GM23338 (cell line): ENCODE data around the gene ZBTB39. TPM values are rescaled to one million over a fixed set of nuclear protein-coding genes. Genes with fewer than 3 reads are reported as not detected.

Experiments used
- ATAC-seq: fragments of 200-7000 bp; cut with Tn5 transposase; 3 replicates; pipeline ENCODE4 v1.9.1; 2020
- DNase-seq: peaks from one replicate; pipeline ENCODE4 v3.0.0-alpha.2; 2015; ENCODE audit warnings: low spot score
- H2AFZ ChIP-seq: fragments of 200-600 bp; sonication (generic); 2 replicates; pipeline ENCODE4 v1.8.0; 2016; ENCODE audit warnings: antibody characterized with exemption, mild to moderate bottlenecking, moderate library complexity
- H3F3A ChIP-seq: fragments of 200-600 bp; sonication (generic); replicated peaks from 2 replicates; pipeline ENCODE4 v1.8.0; 2017; ENCODE audit warnings: antibody characterized with exemption, mixed run types, low read depth
- H3K27ac ChIP-seq: fragments of 200-600 bp; sonication (generic); 2 replicates; pipeline ENCODE4 v1.6.1; 2016; ENCODE audit warnings: low read depth
- H3K27me3 ChIP-seq: fragments of 200-600 bp; sonication (generic); 2 replicates; pipeline ENCODE4 v1.8.0; 2016; ENCODE audit warnings: mild to moderate bottlenecking, mixed run types, moderate library complexity; ENCODE audit not compliant: insufficient read depth
- H3K36me3 ChIP-seq: fragments of 200-600 bp; sonication (generic); 2 replicates; pipeline ENCODE4 v1.8.0; 2016; ENCODE audit warnings: mild to moderate bottlenecking; ENCODE audit not compliant: insufficient read depth
- H3K4me1 ChIP-seq: fragments of 200-600 bp; sonication (generic); 2 replicates; pipeline ENCODE4 v1.8.0; 2016; ENCODE audit warnings: mild to moderate bottlenecking, moderate library complexity; ENCODE audit not compliant: insufficient read depth
- H3K4me2 ChIP-seq: fragments of 200-600 bp; sonication (generic); 2 replicates; pipeline ENCODE4 v1.7.1; 2017; ENCODE audit warnings: mixed run types
- H3K4me3 ChIP-seq: fragments of 200-600 bp; sonication (generic); 2 replicates; pipeline ENCODE4 v1.6.1; 2016; ENCODE audit warnings: mixed run types
- H3K79me2 ChIP-seq: fragments of 200-600 bp; sonication (generic); replicated peaks from 2 replicates; pipeline ENCODE4 v1.8.0; 2017; ENCODE audit warnings: mild to moderate bottlenecking; ENCODE audit not compliant: insufficient read depth
- H3K9me2 ChIP-seq: fragments of 200-600 bp; sonication (generic); 2 replicates; pipeline ENCODE4 v1.8.0; 2017; ENCODE audit not compliant: insufficient read depth
- H4K20me1 ChIP-seq: fragments of 200-600 bp; sonication (generic); replicated peaks from 2 replicates; pipeline ENCODE4 v1.8.0; 2017; ENCODE audit warnings: mild to moderate bottlenecking; ENCODE audit not compliant: insufficient read depth
- H3K27ac Mint-ChIP-seq: 2 replicates; pipeline ENCODE4 v1.8.0; 2020; ENCODE audit warnings: inconsistent platforms, mild to moderate bottlenecking, moderate library complexity, mixed read lengths
- H3K27me3 Mint-ChIP-seq: 3 replicates; pipeline ENCODE4 v1.8.0; 2022; ENCODE audit warnings: low read depth, mild to moderate bottlenecking, moderate library complexity, mixed read lengths, inconsistent platforms; ENCODE audit not compliant: insufficient read depth, poor library complexity
- H3K36me3 Mint-ChIP-seq: 3 replicates; pipeline ENCODE4 v1.8.0; 2021; ENCODE audit warnings: low read depth, mild to moderate bottlenecking, inconsistent platforms, moderate library complexity, mixed read lengths
- H3K4me1 Mint-ChIP-seq: 3 replicates; pipeline ENCODE4 v1.8.0; 2020; ENCODE audit warnings: mild to moderate bottlenecking, inconsistent platforms, mixed read lengths
- H3K4me3 Mint-ChIP-seq: 3 replicates; pipeline ENCODE4 v1.8.0; 2021; ENCODE audit warnings: moderate library complexity, mild to moderate bottlenecking, inconsistent platforms, mixed read lengths
- H3K9me3 Mint-ChIP-seq: 3 replicates; pipeline ENCODE4 v1.8.0; 2020; ENCODE audit warnings: moderate library complexity, mild to moderate bottlenecking, inconsistent platforms, mixed read lengths
- CREB1 ChIP-seq: fragments of 250-450 bp; sonication (Bioruptor Pico); IDR thresholded peaks from 2 replicates; pipeline ENCODE4 v1.5.0; 2020; ENCODE audit warnings: low read depth, mild to moderate bottlenecking, moderate library complexity
- CTCF ChIP-seq, 2 experiments: fragments of 200-600 bp in 1 of 2; sonication (generic) in 1 of 2; conservative IDR thresholded peaks; 2 replicates each; pipeline versions ENCODE4 v1.5.1 to v1.6.1; 2016 to 2017; ENCODE audit warnings: antibody characterized with exemption in 2 of 2, low read depth in 2 of 2, mild to moderate bottlenecking in 2 of 2, moderate library complexity in 1 of 2
- ETS1 ChIP-seq: IDR thresholded peaks from 2 replicates; pipeline ENCODE4 v1.6.1; 2016; ENCODE audit warnings: antibody characterized with exemption
- EZH2 ChIP-seq: fragments of 200-600 bp; sonication (generic); IDR thresholded peaks from one replicate; pipeline ENCODE4 v1.8.0; 2017; ENCODE audit warnings: antibody characterized with exemption, mild to moderate bottlenecking, low read depth; ENCODE audit not compliant: unreplicated experiment
- EZH2phosphoT487 ChIP-seq: fragments of 200-600 bp; sonication (generic); IDR thresholded peaks from one replicate; pipeline ENCODE4 v1.8.1; 2018; ENCODE audit warnings: antibody characterized with exemption; ENCODE audit not compliant: unreplicated experiment
- JUNB ChIP-seq: IDR thresholded peaks from one replicate; pipeline ENCODE4 v1.6.1; 2016; ENCODE audit warnings: antibody characterized with exemption; ENCODE audit not compliant: unreplicated experiment
- NANOG ChIP-seq: IDR thresholded peaks from 2 replicates; pipeline ENCODE4 v1.6.1; 2016; ENCODE audit warnings: antibody characterized with exemption, borderline replicate concordance
- REST ChIP-seq: IDR thresholded peaks from one replicate; pipeline ENCODE4 v1.6.1; 2018; ENCODE audit warnings: antibody characterized with exemption; ENCODE audit not compliant: unreplicated experiment
- STAT1 ChIP-seq: IDR thresholded peaks from one replicate; pipeline ENCODE4 v1.6.1; 2016; ENCODE audit warnings: antibody characterized with exemption; ENCODE audit not compliant: unreplicated experiment
- ZNF114 ChIP-seq: fragments of 250-450 bp; sonication (Bioruptor Pico); IDR thresholded peaks from 2 replicates; pipeline ENCODE4 v1.5.0; 2020; ENCODE audit warnings: mild to moderate bottlenecking, moderate library complexity
- ZNF331 ChIP-seq: fragments of 250-450 bp; sonication (Bioruptor Pico); IDR thresholded peaks from 2 replicates; pipeline ENCODE4 v1.5.0; 2020; ENCODE audit warnings: low read depth, mild to moderate bottlenecking, moderate library complexity
- ZNF462 ChIP-seq: fragments of 250-450 bp; sonication (Bioruptor Pico); IDR thresholded peaks from 2 replicates; pipeline ENCODE4 v1.5.0; 2020; ENCODE audit warnings: mild to moderate bottlenecking, moderate library complexity
- polyA plus RNA-seq: library from polyadenylated mRNA; unstranded; fragments of >200 nt; fragmentation: Nextera tagmentation; extraction: Ambion mirVana; gene quantifications from 2 replicates; pipeline ENCODE4 v1.2.1, GENCODE V29; 2016
- total RNA-seq: library from RNA; depleted of rRNA; stranded (reverse); fragments of >200 nt; shearing (Covaris generic); gene quantifications from 2 replicates; pipeline ENCODE4 v1.2.3, GENCODE V29; 2014

ZBTB39 gene
- total and polyA plus RNA-seq, 2 experiments from 2014 or later: 6.6 to 26.7 TPM

- no peak overlapping the region for H3K27ac ChIP-seq
- H3K4me1 Mint-ChIP-seq: no peaks in the 10 kb centered on the region
- H3K27me3 Mint-ChIP-seq: peaks cover 6% of the 10 kb centered on the region
- DNase-seq (no peak), ATAC-seq (no peak)
- no peaks in the 10 kb centered on the region for H3F3A ChIP-seq
- H3K4me3 Mint-ChIP-seq: no peak overlapping the region
- no peaks in the 10 kb centered on the region for H3K27me3 ChIP-seq
- no peak overlapping the region for H3K4me3 ChIP-seq
- H3K9me2 ChIP-seq: no peaks in the 10 kb centered on the region
- no peak overlapping the region for H2AFZ ChIP-seq
- no peaks in the 10 kb centered on the region for H3K79me2 ChIP-seq
- no peaks in the 10 kb centered on the region for H3K36me3 ChIP-seq
- no peaks in the 10 kb centered on the region for H4K20me1 ChIP-seq
- TF ChIP-seq JUNB (no peak), ZNF114 (CRISPR knock-in tag) (no peak), EZH2 (no peak), ZNF331 (CRISPR knock-in tag) (no peak), NANOG (no peak), CREB1 (CRISPR knock-in tag) (no peak), STAT1 (no peak), ETS1 (no peak), CTCF (conservative IDR thresholded peaks at IDR 0.05; ENCODE audit: low read depth in 2 of 2) (no peak), EZH2phosphoT487 (no peak), REST (no peak), ZNF462 (CRISPR knock-in tag) (no peak)
- H3K4me2 ChIP-seq: no peak overlapping the region
- no peaks in the 10 kb centered on the region for H3K4me1 ChIP-seq
- H3K9me3 Mint-ChIP-seq: peaks cover 71% of the 10 kb centered on the region
- no peak overlapping the region for H3K27ac Mint-ChIP-seq
- peaks cover 14% of the 10 kb centered on the region for H3K36me3 Mint-ChIP-seq
These were observed 47.9 kb downstream of the ZBTB39 start for GRCh38 chr12:56958422-56958821.
